Large intestine (tissue), 3 donors: ENCODE measurements around the gene VWCE. TPM values are rescaled to one million over a fixed set of nuclear protein-coding genes. Genes with fewer than 3 reads are reported as not detected.
"Not testable (repeated sequence)": the region's sequence is repeated elsewhere in the genome, so short reads cannot be mapped to it uniquely, and the experiment has no call there.

Source experiments
- DNase-seq, 2 donors: peaks; one replicate each; pipeline versions ENCODE4 v3.0.0 to v3.0.0-alpha.2; 2013
- H3K27ac ChIP-seq: one replicate; pipeline ENCODE4 v1.5.1; 2013; ENCODE audit warnings: low read length
- H3K27me3 ChIP-seq: 2 replicates; pipeline ENCODE4 v1.6.1; 2013; ENCODE audit warnings: low read length; ENCODE audit not compliant: control insufficient read depth, insufficient read depth
- H3K36me3 ChIP-seq: 2 replicates; pipeline ENCODE4 v1.6.1; 2013; ENCODE audit warnings: low read length; ENCODE audit not compliant: control insufficient read depth, insufficient read depth
- H3K4me1 ChIP-seq: one replicate; pipeline ENCODE4 v1.6.1; 2013; ENCODE audit warnings: low read length; ENCODE audit not compliant: control insufficient read depth, insufficient read depth
- H3K4me3 ChIP-seq: one replicate; pipeline ENCODE4 v1.5.1; 2013; ENCODE audit warnings: low read length
- H3K9me3 ChIP-seq: one replicate; pipeline ENCODE4 v1.6.1; 2013; ENCODE audit warnings: mild to moderate bottlenecking, low read depth, low read length, moderate library complexity; ENCODE audit not compliant: control insufficient read depth
- WGBS: methylation state at CpG from one replicate; pipeline ENCODE4 v1.1.5; 2013; ENCODE audit warnings: low lambda C conversion rate; ENCODE audit not compliant: insufficient coverage; 5-methylcytosine and 5-hydroxymethylcytosine counted together
- polyA plus RNA-seq: library from polyadenylated mRNA; unstranded; fragments of 120-200 nt; gene quantifications from one replicate; pipeline ENCODE4 v1.2.1, GENCODE V29; 2013

VWCE gene
- polyA plus RNA-seq, 1 donor, result 5.1 TPM

DNA sequence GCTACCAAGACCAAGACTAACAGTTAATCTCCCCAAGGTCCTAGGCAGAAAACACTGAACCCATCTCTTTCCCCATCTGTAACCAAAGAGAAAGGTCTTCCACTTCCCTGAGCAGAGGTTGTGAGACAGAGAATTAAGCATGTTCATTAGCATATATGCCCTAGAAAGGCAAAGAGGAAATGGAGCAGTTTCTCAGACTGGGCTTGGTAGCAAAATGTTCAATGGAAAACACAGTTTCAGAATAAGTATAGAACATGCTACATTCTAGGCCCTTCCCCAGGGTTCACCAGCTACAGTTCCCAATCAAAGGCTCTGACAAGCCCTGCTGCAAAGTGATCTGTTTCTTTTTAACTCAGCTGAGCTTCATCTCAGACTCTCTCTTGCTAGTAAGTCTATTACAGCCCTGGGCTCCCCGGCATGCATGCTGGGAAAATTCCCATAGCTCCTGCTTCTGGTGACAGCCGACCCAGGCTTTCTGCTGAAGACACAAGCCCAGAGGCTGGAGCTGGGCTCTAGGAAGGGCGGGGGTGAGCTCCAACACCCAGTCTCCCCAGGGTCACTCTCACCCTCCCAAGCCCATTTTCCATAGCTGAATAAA, 62.5 kb downstream of the VWCE start:
- H3K9me3 ChIP-seq, DNase-seq, H3K36me3 ChIP-seq, H3K27ac ChIP-seq, H3K4me1 ChIP-seq, H3K4me3 ChIP-seq, H3K27me3 ChIP-seq: not testable (repeated sequence)
- WGBS, result no CpG with 5 or more reads among the region's 3 CpGs

DNA sequence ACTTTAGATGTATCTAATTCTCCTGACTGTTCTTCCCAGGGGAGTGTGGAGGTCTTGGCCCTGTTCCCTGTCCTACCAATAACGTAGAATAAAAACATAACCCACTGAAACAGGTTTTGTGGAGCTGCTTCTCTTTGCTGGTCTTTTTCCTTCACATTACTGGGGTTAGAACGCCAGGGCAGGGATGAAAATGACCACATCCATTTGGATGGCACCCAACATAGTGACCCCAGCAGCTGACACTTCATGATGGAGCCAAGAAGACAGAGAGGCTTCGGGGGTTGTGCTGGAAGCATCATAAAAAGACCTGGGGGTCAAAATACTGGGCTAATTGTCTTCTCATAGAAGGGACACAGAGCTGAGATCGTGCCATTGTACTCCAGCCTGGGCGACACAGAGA, 63.5 kb downstream of the VWCE start:
- not testable (repeated sequence) for H3K27me3 ChIP-seq, H3K4me1 ChIP-seq, H3K36me3 ChIP-seq, DNase-seq, H3K9me3 ChIP-seq, H3K27ac ChIP-seq, H3K4me3 ChIP-seq
- no CpG with 5 or more reads among the region's 5 CpGs for WGBS

DNA sequence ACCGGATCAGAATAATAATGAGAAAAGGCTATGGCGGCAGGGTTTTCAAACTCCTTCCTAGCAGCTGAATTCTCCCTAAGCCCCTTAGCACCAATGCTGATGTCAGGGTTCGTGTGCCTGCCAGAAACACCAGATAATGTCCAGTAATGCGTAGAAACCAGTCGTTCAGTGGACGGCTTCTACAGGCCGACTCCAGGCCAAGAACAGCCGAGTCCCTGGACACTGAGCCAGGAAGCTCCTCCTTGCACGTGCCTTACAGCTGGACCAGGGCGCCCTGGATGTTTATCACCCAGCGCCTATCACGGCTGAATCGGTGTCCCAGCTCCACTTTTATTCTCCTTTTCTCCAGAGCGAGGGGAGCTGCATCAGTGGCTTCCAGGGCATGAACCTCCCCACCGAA, 64.1 kb downstream of the VWCE start:
- H3K27me3 ChIP-seq, H3K36me3 ChIP-seq, H3K27ac ChIP-seq, H3K9me3 ChIP-seq, H3K4me1 ChIP-seq, DNase-seq, H3K4me3 ChIP-seq: not testable (repeated sequence)
- WGBS, result no CpG with 5 or more reads among the region's 15 CpGs

DNA sequence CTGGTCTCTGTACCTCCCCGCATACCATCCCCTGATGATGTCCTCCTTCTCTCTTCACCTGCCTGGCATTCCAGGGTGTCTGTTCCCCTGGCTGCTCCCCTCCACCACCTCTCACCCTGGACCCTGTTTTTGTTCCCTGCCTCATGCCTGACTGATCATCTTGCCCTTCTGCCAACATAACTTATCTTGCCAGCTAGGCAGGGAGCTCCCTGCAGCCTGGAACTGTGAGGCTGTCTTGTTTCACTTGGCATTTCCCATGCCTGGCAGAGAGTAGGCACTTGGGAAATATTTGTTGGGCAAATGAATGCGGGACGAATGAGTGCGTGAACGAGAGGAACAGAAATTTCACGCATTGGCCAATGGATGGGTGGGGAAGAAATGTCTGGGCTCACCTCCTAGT, 65.7 kb downstream of the VWCE start:
- not testable (repeated sequence) for H3K27ac ChIP-seq, H3K27me3 ChIP-seq, H3K4me1 ChIP-seq, H3K4me3 ChIP-seq, H3K9me3 ChIP-seq, DNase-seq, H3K36me3 ChIP-seq
- WGBS, result no CpG with 5 or more reads among the region's 6 CpGs

DNA sequence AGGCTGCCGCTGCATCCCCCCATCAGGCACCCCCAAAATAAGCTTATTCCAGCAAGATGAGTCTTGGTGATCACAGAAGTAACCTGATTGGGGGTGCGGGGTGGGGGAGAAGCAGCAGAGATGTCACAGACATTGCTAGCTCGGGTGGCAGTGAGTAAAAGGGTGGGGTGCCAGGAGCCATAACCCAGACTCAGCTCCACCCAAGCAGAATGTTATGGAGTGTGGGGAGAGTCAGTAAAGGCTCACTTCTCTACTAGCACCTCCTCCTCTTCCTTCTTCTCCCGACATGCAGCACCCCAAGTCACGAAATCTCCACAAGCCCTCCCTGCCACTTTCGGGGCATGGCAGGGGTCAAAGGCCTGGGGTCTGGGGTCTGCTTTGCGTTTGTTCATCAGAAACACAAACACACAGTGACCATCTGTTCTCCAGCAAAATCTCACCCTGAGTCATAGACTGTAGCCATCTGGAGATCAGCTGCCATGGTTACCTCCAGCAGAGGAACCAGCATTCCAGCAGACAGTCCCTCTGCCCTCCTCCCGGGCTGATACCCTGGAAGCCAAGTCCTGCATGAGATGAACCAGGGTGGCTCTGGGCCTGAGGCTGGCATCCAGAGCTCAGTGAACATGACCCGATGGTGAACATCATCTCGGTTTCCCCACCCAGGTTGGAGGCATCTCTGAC, 68.5 kb downstream of the VWCE start:
- not testable (repeated sequence) for DNase-seq, H3K27me3 ChIP-seq, H3K9me3 ChIP-seq, H3K36me3 ChIP-seq, H3K27ac ChIP-seq, H3K4me1 ChIP-seq, H3K4me3 ChIP-seq
- no CpG with 5 or more reads among the region's 10 CpGs for WGBS

DNA sequence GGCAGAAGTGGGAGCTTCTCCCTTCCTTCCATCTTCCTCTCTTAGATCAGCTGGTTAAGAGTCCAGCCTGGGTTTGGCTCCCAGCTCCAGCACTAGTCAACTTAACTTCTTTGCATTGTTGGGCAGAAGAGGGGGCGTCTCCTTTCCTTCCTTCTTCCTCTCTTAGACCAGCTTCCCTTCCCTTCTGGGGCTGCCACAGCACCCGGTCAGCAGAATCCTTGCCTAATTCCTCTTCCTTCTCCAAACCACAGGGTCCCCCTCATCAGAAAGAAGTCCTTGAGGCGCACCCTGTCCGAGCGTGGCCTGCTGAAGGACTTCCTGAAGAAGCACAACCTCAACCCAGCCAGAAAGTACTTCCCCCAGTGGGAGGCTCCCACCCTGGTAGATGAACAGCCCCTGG, 72.4 kb downstream of the VWCE start:
- not testable (repeated sequence) for DNase-seq, H3K9me3 ChIP-seq, H3K36me3 ChIP-seq, H3K4me1 ChIP-seq, H3K27ac ChIP-seq, H3K4me3 ChIP-seq, H3K27me3 ChIP-seq
- WGBS, result no CpG with 5 or more reads among the region's 5 CpGs

DNA sequence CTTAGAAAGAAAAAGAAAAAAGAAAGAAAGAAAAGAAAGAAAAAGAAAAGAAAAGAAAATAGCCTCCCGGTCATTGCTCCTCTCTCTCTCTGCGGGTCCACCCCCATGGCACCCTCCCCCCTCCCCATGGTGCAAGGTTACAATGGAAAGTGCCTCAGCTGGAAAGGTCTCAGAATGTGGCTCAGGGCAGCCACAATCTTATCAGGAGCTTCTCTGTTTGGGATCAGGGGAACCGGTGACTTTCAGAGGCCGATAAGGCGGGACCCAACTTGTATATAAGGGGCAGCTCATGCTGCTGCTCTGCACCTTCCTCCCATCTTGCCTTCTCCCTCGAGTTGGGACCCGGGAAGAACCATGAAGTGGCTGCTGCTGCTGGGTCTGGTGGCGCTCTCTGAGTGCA, 73.1 kb downstream of the VWCE start, which contains the start of gene PGA4:
TSS of gene PGA4 (plus strand) at position 301 of the 400 bp plus-strand sequence. CDS start at position 355, 54 bp downstream.
- H3K27me3 ChIP-seq, DNase-seq, H3K9me3 ChIP-seq, H3K4me1 ChIP-seq, H3K4me3 ChIP-seq, H3K36me3 ChIP-seq, H3K27ac ChIP-seq: not testable (repeated sequence)
- no CpG with 5 or more reads among the region's 8 CpGs for WGBS

DNA sequence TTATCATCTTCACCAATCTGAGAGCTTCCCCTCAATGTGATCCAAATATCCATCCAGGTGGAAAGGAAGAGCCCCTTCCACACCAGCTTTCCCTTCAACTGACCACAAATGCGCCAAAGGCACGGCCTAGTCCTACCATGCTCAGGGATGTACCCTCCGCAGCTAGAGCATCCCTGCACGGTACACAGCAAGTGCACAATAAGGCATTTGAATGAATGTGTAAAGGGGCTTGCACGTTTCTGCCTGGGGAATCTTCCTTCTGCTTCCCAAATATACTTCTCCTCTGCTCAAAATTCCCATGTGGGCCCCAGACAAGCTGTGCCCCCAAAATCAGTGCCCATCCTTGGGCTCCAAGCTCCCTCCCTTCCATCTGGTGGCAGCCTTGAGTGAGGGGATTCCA, 76.1 kb downstream of the VWCE start:
- not testable (repeated sequence) for H3K9me3 ChIP-seq, H3K4me1 ChIP-seq, H3K27me3 ChIP-seq, H3K27ac ChIP-seq, H3K4me3 ChIP-seq, H3K36me3 ChIP-seq
- peak in 1 of 2 donors; percentile 6 for DNase-seq
- no CpG with 5 or more reads among the region's 5 CpGs for WGBS

DNA sequence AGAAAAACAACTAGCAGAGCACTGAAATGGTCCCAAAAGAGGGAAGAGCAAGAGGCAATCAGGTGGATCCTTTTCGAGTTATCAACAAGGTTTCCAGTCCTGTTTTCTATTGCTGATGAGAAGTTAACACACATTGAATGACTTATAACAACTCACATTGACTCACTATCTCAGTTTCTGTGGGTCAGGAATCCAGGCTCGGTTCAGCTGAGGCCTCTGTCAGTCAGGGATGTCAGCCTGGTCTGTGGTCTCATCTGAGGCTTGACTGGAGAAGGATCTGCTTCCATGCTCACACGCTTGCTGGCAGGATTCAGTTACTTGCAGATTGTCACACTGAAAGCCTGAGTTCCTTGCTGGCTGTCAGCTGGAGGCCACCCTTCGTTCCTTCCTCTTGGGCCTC, 76.8 kb downstream of the VWCE start:
- not testable (repeated sequence) for H3K4me1 ChIP-seq, H3K27ac ChIP-seq, H3K27me3 ChIP-seq, H3K36me3 ChIP-seq, H3K9me3 ChIP-seq, DNase-seq, H3K4me3 ChIP-seq
- no CpG with 5 or more reads among the region's 4 CpGs for WGBS

DNA sequence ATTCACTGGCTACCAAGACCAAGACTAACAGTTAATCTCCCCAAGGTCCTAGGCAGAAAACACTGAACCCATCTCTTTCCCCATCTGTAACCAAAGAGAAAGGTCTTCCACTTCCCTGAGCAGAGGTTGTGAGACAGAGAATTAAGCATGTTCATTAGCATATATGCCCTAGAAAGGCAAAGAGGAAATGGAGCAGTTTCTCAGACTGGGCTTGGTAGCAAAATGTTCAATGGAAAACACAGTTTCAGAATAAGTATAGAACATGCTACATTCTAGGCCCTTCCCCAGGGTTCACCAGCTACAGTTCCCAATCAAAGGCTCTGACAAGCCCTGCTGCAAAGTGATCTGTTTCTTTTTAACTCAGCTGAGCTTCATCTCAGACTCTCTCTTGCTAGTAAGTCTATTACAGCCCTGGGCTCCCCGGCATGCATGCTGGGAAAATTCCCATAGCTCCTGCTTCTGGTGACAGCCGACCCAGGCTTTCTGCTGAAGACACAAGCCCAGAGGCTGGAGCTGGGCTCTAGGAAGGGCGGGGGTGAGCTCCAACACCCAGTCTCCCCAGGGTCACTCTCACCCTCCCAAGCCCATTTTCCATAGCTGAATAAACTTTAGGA, 81.3 kb downstream of the VWCE start:
- not testable (repeated sequence) for H3K9me3 ChIP-seq, DNase-seq, H3K36me3 ChIP-seq, H3K4me3 ChIP-seq, H3K27me3 ChIP-seq, H3K4me1 ChIP-seq, H3K27ac ChIP-seq
- no CpG with 5 or more reads among the region's 3 CpGs for WGBS

DNA sequence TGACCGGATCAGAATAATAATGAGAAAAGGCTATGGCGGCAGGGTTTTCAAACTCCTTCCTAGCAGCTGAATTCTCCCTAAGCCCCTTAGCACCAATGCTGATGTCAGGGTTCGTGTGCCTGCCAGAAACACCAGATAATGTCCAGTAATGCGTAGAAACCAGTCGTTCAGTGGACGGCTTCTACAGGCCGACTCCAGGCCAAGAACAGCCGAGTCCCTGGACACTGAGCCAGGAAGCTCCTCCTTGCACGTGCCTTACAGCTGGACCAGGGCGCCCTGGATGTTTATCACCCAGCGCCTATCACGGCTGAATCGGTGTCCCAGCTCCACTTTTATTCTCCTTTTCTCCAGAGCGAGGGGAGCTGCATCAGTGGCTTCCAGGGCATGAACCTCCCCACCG, 82.9 kb downstream of the VWCE start:
- not testable (repeated sequence) for H3K4me3 ChIP-seq, H3K27me3 ChIP-seq, DNase-seq, H3K9me3 ChIP-seq, H3K27ac ChIP-seq, H3K36me3 ChIP-seq, H3K4me1 ChIP-seq
- WGBS, result no CpG with 5 or more reads among the region's 15 CpGs
